Germinal center (tissue), 1 donor: ENCODE measurements around the gene SMS.

Experiments
- DNase-seq: peaks from one replicate; pipeline ENCODE4 v3.0.0; 2012; ENCODE audit warnings: mixed read lengths, low spot score

The SMS gene

DNA sequence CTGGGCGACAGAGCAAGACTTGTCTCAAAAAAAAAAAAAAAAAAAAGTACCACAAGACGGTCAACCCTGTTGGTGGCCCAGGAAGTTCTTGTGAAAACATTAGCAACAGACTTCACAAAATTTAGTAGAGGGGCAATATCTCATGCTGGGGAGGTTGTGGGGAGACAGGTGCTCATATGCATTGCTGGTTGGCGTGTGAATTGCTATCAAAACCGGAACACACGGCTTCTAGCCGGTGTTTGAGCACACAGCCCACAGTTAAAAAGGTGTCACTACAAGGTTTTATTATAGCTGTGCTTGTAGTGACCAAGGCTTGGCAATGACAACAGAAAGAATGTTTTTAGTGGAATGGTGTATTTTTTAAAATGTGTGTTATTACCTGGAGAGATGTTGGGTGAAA is 41.8 kb downstream of the SMS start:
- no peak for DNase-seq

DNA sequence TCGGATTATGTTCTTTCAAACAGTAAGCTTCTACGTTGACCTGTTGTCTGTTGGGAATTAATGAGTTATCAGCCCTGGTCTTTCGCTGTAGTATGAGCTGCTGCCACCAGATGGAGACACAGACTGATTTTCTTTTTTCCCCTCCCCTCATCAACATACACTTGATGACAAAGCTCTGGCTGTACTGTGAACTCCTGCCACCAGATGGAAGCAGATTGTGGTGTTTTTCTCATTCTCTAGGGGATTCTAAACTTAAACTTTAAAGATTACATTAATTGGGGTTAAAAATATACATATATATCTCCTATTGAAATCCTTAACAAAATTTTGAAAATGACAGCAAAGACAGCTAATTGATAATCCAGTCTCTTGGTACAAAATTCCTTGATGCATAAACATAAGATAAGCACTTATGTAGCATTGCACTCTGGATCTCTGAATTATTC is 44.8 kb downstream of the SMS start:
- DNase-seq = peak; percentile 67

- no peak for DNase-seq
Measured at GRCh38 chrX:21986596-21986995, 46.1 kb downstream of the SMS start.

- DNase-seq = no peak
Measured at GRCh38 chrX:21989384-21989783, 48.9 kb downstream of the SMS start.

DNA sequence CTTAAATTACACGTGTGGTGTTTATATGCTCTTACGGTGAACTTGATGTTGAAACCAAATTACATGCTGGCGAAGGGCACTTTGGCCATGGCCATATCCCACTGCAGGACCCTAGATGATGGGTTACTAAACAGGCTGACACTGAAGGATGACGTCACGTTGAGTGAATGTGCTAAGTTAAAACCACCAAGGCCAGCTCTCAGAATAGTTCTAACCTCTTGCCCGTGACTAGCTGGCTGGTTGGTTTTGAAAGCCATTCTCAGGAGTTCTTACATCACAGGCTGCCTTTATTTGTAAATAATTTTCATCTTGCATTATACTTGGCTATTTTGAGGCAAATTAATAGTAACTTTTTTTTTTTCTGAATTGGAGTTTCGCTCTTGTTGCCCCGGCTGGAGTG is 50.3 kb downstream of the SMS start:
- DNase-seq = no peak

- no peak for DNase-seq
Measured at GRCh38 chrX:21991504-21991903, 51.0 kb downstream of the SMS start.

GRCh38 chrX:21993265-21993664 is 52.8 kb downstream of the SMS start:
- peak; percentile 24 for DNase-seq

DNA sequence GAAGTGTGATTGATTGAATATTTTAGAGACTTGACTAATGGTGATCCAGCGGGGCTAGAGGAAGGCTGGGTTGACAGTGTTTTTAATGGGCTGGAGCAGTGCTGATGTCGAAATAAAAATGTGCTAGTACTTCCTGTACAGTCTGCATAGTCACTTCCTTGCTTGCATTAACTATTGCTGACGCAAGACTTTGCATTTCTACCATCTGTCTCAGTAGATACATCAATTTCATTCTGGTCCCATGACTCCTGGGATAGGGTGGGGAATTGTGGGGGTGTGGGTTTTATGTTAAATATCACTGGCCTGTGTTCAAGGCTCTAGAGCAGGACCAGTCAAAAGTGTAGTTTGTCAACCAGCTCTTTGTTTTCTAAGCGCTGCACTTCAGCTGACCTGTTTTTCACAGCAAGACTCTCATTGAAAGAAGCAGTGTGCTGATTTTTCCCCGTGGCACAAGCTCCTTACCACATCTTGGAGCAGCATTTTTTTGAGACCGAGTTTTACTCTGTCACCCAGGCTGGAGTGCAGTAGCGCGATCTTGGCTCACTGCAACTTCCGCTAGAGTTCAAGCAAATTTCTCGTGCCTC is 56.5 kb downstream of the SMS start:
- no peak for DNase-seq

- no peak for DNase-seq
Measured at GRCh38 chrX:21998037-21998436, 57.5 kb downstream of the SMS start.

GRCh38 chrX:22004866-22005265 is 64.4 kb downstream of the SMS start:
- no peak for DNase-seq

GRCh38 chrX:22012051-22012450 is 71.5 kb downstream of the SMS start:
- no peak for DNase-seq

GRCh38 chrX:22012931-22013330 is 72.4 kb downstream of the SMS start:
- no peak for DNase-seq

DNA sequence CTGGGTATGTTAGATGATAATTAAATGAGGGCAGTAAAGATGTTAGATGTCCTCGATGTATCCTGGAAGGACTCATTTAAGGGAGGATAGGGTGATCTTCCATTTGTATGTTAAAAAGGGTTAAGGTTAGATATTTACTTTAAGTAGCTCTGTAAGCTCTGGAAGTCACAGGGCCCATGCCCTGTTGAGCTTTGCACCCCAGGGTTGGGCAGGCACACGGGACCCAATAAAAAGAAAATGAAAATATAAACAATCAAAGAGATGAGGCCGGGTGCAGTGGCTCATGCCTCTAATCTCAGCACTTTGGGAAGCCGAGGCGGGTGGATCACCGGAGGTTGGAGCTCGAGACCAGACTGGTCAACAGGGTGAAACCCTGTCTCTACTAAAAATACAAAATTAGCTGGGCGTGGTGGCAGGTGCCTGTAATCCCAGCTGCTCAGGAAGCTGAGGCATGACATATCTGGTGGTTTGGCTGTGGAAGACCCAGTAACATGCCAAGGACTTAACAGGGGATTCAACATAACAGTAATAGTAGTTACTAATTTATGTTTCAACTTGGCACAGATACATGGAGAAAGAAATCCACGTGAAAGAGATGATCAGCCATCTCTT is 74.7 kb downstream of the SMS start:
- DNase-seq = no peak

GRCh38 chrX:22021751-22022324 is 81.3 kb downstream of the SMS start:
- no peak for DNase-seq

- no peak for DNase-seq
Measured at GRCh38 chrX:22024577-22024976, 84.1 kb downstream of the SMS start.

GRCh38 chrX:22025751-22026150 is 85.2 kb downstream of the SMS start:
- DNase-seq = no peak

DNA sequence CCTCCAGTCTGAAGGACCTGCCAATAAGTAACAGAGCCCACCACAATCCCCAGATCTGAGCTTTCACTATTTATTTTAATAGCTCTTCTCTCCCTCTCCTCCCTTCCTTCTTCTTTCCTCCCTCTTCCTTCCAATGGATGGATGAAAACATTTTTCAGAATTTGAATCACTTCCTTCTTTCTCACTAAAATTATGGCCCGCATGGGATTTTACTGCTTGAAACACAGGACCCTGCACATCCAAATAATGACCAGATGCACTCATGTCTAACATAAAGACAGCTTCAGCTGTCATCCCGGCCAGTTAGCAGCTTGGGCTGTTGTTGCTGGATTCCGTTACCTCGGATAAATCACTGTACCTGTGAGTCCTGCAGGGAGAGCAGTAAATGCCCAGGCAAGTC is 86.2 kb downstream of the SMS start:
- DNase-seq = no peak

DNA sequence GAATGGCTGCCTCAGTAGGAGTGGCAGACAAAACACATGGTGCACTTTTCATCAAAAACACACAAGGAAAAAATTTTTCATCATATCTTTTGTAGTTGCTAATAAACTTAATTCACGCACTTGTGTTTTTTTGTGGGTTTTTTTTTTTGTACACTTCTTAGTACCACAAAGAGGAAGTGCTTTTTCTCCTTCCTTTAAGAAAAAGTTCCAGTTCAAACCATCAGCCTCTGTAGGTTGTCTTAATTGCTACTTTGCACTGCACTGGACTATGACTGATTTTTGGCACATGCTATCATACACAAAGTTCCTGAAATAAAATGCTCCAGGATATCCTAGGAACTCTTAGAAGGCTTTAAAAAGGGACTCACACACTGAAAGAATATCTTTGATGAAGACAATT is 91.6 kb downstream of the SMS start, which contains the start of gene PHEX:
Gene PHEX, plus strand, starts transcription at position 242 of the 400 bp plus-strand sequence. CDS start 681 bp downstream, outside the sequence.
- no peak for DNase-seq

- DNase-seq = no peak
Measured at GRCh38 chrX:22032506-22032905, 92.0 kb downstream of the SMS start.

- no peak for DNase-seq
Measured at GRCh38 chrX:22033818-22034217, 93.3 kb downstream of the SMS start.

GRCh38 chrX:22035236-22035635 is 94.7 kb downstream of the SMS start:
- no peak for DNase-seq

GRCh38 chrX:22037225-22037624 is 96.7 kb downstream of the SMS start:
- no peak for DNase-seq

DNA sequence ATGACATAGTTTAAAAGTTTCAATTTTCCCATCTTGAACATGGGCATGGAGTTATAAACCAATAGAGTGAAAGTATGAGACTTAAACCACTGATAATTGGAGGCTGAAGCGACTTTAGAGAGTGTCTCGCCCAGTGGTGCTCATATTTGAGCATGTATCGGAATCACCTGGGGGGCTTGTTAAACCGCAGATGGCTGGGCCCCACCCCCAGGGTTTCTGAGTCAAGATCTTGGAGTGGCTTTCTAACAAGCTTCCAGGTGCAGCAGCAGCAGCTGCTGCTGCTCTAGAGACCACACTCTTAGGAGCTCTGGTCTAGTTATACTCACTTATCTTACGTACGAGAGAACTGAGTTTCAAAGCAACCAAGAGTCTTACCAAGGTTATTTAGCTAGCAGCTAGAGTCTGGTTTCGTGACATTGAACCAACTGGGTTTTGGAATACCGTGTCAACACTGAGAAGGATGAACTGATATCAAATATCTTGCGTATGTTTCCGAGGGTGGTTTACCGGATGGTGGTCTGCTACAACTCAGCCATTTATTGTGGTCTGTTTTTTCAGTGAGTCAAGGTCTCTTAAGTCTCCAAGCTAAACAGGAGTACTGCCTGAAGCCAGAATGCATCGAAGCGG is 97.5 kb downstream of the SMS start:
- no peak for DNase-seq
